HG02884 (cell line): ENCODE data around the gene CDK18.
"Not testable (repeated sequence)": the region's sequence is repeated elsewhere in the genome, so short reads cannot be mapped to it uniquely, and the experiment has no call there.

Source experiments
- ATAC-seq: cut with Tn5 transposase; IDR thresholded peaks from one replicate; pipeline ENCODE4 v1.9.1; 2021; ENCODE audit warnings: mild to moderate bottlenecking, moderate library complexity; ENCODE audit not compliant: unreplicated experiment

The CDK18 gene

DNA sequence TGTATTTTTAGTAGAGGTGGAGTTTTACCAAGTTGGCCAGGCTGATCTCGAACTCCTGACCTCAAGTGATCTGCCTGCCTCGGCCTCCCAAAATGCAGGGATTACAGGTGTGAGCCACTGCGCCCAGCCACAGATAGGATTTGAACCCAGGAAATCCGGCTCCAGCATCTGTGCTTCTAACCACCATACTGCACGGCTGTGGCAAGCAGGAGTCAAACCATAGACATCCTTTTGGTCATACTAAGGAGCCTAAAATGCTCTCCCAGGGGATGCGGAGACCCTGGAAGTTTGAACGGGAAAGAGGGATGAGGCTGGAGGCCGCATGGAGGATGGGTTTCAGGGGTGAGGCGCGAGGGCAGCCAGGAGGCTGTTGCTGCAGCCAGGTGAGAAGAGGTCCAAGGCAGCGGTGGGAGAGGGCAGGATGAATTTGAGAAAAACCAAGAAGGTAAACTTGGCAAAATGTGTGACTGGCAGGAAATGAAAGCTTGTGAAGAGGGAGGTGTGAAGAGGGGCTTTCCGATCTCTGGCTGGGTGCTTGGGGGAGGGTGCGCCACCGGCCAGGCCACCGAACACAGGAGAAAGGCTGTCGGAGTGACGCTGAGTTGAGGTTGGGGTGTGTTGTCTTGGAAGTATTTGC lies 24.0 kb upstream of the CDK18 start:
- ATAC-seq = no peak

DNA sequence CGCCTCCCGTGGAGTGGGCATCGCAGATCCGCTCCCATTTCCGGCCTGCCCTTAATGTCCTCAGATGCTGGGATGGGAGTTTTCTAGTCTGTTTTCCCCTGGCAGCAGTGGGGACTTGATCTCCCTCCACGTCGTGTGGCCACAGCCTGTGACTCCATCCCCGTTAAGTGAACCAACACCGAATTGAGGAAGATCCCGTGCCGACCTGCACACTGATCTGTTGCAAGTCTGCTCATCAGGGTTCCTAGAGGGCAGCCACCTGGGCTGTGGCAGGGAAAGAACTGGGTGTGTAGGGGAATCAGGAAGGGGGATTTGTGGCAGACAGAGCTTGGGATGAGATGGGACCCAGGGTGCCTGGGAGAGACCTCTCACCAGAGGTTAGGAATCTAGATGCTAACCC lies 23.3 kb upstream of the CDK18 start:
- ATAC-seq = no peak

DNA sequence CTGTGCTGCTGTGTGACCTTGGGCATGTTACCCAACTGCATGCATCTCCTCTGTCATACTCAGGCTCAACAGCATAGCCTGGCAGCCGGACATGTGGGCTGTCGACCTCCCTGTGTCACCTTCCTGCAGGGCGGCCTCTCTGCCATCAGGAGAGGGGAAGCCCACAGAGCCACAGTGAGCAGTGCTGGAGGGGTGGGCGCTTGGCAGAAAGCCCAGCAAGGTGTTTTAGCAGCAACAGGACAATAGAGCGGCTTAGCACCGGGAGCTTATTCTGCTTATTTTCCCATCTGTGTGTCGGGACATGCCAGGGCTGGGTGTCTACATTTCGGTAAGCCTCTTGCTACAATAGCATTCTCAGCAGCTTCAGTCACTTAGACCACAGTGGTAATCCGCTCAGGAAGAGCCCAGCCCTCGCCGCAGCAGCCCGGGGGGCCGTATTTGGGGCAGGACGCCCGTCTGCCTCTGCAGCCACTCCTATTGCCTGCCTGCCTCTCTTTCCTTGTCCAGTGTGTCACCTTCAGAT lies 22.8 kb upstream of the CDK18 start:
- no peak for ATAC-seq

DNA sequence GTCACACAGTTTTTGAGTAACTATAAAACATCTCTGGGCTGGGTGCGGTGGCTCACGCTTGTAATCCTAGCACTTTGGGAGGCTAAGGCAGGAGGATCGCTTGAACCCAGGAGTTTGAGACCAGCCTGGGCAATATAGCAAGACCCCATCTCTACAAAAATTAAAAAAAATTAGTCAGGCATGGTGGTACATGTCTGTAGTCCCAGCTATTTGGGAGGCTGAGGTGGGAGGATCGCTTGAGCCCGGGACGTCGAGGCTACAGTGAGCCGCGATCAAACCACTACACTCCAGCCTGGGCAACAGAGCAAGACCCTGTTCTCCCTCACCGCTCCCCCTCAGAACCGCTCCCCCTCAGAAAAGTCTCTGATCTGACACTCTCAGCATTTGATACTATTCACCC lies 21.9 kb upstream of the CDK18 start:
- ATAC-seq = not testable (repeated sequence)

DNA sequence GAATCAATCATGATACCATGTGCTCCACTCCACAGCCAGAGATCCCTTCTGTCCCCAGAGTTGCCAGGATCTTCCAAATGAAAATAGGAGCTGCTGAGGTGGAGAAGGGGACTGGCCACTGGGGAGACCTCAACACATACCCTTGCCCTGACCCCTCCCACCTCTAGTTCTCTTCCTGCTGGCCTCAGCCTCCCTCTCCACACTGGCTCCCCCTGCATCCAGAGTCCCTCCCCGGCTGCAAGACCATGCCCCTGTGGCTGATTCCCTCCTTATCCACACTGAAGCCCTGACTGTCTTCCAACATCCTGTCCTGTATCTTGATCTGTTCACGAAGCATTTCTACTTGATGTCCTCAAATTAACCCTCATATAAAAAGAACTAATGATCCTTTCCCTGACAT lies 21.1 kb upstream of the CDK18 start:
- no peak for ATAC-seq

DNA sequence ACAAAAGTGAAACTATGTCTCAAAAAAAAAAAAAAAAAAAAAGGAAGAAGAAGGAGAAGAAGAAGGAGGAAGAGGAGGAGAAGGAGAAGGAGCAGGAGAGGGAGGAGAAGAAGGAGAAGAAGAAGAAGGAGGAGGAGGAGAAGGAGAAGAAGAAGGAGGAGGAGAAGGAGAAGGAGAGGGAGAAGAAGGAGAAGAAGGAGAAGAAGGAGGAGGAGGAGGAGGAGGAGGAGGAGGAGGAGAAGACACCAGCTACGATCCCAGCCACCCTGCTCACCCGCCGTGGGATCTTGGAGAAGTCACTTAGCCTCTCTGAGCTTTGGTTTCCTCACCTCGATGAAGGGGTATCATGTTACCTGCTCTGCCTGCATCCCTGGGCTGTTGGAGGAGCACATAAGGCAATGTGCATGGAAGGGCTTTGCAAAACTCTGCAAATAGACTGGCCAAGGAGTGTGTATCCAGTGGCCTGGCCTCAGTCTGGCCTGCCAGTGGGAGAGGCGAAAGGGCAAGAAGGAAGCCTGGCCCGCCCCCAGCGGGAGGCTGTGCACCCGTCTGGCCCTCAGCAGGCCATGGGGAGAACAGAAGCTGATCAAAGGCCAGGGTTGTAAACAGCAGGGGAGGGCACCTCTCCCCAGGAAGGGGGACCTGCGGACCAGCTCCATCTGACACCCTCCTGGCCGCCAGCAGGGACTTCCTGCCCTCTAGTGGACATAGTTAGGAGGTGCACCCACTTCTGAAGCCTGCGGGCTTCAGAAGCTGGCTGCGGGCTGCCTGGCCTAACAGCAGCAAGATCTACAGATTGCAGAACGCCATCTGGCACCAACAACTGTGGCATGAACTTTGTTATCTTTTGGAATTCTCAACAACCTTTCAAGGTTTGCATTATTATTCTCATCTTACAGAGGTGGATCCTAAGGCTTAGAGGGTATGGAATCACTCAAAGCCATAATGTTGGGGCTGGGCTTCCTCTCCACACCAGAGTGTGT lies 19.2 kb upstream of the CDK18 start:
- ATAC-seq = no peak

DNA sequence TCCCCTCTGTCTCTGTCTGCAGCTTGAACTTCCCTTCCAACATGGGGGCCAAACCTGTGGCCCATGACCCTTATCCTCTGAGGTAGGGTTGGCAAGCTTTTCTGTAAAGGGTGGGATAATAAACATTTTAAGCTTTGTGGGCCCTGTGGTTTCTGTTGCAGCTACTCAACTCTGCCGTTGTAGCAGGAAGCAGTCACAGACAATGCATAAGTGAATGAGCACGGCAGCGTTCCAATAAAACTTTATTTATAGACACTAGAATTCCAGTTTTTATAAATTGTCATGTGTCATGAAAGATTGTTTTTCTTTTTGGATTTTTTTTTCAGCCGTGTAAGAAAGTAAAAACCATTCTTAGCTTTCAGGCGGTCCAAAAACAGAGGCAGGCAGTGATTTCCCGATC lies 18.2 kb upstream of the CDK18 start:
- no peak for ATAC-seq

DNA sequence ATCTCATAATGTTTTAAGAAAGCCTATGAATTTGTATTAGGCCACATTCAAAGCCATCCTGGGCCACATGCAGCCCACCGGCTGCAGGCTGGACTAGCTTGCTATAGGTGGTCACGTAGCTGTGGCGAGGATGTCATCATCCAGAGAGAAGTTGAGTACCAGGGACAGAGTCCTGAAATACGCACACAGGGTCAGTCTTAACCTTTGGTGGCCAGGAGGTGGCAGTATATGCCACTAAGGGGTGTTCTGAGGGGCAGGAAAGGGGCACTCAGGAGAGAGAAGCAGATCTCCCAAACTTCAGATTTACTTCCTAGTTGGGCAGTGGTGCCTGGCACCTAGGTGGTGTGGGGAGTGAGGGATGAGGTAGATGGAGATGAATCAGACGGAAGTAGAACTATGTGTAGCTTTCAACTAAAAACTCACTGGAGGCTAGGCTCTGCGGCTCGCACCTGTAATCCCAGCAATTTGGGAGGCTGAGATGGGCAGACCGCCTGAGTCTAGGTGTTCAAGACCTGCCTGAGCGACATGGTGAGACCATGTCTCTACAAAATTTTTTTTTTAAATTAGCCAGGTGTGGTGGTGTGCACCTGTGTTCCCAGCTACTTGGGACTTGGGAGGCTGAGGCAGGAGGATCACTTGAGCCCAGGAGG lies 16.3 kb upstream of the CDK18 start:
- no peak for ATAC-seq

DNA sequence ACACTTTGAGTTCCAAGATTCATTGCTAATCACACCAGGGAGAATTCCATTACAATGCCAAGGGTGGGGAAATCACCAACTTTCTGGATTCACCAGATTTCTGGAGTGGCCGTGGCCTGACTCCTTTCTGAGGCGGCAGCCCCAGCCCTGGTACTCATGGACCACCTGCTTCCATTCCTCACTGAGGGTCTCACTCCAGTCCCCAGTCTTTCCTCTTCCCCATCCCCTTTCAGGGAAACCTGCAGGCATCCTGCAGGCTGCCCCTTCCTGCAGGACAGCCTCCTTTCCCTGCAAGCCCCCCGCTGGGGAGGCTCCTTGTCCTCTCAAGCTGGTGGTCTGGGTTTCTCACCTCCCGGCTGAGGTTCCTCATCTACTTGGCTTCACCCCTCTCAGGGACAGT lies 12.7 kb upstream of the CDK18 start:
- no peak for ATAC-seq

DNA sequence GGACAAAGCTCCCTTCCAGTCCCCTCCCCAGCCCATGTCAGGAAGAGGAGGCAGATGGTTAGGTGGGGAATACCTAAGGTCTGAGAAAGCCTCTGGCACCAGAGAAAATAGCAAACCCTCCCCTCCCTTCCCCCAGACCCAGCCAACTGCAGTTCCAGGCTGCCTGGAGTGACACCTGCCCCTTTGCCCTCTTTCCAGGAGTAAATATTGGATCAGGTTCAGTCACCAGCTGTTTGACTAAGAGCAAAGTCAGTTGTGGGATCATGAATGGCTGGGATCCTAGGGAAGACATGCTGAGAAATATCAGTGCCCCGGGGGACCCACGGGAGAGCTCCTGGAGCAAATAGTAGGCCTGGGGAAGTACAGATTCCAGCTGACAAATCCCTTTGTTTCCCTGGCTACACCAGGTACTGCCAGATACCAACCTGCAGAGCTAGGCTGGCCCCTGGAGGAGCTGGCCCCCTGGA lies 12.2 kb upstream of the CDK18 start:
- no peak for ATAC-seq

DNA sequence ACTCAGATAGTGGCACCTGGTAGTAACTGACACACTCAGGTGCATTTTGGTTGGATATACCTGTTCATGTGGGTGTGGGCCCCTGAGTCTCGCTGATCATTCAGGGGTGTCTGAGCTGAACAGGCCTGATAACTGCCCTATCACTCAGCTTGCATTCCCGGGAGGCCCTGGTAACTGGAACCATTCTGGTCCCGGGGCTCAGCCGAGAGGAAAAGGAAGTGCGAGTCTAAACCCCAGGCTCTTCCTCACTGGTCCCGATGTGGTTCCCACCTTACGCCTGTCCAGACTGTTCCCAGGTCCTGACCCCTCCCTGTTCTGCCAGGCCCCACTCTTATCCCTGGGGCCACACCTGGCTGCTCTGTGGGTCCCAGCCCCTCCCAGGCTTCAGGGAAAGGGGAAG lies 11.7 kb upstream of the CDK18 start:
- no peak for ATAC-seq

DNA sequence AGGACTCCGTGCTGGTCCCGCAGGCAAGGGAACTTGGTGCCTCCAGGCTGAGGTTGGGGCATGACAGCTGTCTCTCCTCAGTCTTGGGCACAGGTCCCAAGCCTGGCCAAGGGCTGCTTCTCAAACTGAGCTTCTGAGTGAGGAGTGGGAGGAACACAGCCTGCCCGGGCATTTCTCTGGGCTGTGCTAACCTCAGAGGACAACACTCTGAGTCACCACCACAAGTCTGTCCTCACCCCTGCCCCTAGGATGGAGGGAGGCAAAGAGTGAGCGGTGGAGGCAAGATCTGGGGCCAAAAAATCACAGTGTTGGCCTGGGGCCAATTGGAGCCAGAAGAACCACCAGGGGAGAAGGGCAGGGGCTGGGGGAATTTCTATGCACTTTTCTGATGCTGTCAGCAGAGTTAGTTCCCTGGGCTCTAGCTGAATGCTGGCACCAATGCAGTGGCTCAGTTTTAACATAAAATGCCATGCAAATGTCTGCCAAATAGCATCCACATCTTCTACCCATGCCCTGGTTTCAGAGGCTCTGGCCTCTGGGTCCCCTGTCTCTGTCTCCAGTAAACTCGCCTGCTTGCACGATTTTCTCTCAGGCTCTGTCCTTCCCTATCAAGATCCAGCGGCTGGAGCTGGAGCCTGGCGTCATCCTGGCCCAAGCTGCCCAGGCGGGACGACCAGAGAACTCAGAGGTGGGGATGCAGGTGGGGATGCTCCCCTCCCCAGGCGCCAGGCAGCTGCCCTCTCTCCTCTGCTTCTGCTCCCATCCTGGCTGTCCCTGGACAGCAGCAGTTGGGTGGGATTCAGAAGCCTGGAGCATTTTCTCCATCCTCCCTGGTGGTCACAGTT lies 11.0 kb upstream of the CDK18 start:
- ATAC-seq = no peak

DNA sequence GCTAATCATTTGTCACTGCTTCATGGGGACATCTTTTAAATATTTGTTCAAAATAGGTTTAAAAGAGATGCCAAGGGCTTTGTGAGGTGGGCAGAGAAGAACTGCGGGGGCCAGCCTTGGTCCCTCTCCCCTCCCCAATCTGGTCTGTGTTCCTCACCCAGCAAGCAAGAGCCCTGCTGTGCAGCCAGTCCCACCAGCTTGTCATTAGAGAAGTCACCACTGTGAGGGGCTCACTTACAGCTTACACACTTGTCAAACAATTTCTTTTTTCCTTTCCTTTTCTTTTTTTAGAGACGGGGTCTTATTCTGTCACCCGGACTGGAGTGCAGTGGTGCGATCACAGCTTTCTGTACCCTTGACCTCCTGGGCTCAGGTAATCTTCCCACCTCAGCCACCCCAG lies 10.4 kb upstream of the CDK18 start:
- ATAC-seq = no peak

DNA sequence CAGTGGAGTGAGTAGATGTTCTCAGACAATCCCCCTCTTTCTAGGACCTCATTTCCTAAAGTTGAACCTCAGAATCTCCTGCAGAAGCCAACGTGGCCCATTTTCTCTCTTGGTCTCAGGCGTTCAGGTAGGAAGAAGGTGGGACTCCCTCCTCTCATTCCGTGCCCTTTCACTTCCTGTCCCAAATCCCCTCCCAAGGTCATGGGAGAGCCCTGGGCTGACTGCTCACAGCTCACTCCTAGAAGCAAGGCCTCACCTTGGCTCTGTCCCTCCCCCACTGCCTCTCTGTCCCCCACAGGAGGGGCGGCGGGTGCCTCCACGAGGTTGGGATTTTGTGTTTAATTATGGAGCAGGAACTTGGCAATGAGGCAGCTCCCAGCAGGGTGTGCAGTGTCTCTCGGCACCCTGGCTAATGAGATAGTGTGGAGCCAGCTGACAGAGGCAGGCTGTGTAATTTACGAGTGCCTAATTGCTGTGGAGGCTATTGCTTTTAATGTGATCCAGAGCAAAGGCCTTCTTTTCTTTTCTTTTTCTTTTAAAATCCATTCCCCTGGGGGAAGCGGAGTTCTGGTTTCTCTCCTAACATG lies 9.1 kb upstream of the CDK18 start:
- no peak for ATAC-seq

DNA sequence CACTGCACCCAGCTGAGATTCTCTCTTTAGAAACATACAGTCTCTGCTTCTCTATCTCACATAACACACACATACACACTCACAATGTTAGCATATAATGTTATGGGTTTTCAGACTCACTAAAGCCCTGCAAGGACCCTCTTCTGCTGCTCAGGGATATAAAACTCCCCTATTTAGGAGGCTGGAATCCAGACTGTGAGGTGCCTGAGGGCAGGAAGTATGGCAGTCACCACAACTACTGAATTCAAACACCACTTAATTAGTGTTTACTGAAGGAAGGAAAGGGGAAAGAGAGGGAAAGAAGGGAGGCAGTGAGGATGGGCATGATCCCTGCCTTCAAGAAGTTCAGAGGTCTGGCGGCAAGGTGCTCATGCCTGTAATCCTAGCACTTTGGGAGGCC lies 7.8 kb upstream of the CDK18 start:
- no peak for ATAC-seq

DNA sequence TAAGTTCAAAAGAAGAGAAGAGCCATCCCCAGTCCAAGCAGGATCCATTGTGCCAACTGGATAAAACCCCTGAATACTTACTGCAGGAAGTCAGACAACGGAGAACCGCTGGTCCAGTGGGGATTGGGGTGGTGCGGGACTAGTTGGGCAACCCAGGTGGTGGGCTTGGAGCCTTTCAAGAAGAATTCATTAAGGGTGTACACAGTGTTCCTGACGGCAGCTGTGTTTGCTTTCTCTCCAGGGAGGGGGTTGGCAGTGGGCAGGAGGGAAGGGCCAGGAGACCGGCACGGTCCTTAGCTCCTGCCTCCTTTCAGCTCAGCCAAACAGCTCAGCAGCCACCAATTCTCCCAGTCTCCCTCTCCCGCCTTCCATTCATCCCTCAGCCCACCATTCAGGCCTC lies 7.1 kb upstream of the CDK18 start:
- ATAC-seq = no peak

DNA sequence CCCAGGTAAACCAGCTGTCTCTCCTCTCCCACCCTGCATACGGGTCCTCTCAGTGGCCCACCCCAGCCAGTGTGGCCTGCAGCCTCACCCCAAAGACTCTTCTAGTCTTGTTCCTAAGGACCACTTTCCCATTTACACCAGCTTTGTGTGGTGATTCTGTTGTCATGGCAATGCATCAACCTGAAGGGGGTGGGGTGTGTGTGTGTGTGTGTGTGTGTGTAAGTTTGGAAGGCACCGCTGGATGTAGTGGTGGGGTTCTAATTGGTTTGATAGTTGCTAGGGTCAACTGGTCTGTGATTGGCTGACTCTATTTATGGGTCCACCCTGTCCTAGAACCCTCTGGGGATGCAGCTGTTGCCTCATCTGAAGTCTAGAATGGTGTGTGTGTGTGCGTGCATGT lies 4.7 kb upstream of the CDK18 start:
- ATAC-seq = no peak

DNA sequence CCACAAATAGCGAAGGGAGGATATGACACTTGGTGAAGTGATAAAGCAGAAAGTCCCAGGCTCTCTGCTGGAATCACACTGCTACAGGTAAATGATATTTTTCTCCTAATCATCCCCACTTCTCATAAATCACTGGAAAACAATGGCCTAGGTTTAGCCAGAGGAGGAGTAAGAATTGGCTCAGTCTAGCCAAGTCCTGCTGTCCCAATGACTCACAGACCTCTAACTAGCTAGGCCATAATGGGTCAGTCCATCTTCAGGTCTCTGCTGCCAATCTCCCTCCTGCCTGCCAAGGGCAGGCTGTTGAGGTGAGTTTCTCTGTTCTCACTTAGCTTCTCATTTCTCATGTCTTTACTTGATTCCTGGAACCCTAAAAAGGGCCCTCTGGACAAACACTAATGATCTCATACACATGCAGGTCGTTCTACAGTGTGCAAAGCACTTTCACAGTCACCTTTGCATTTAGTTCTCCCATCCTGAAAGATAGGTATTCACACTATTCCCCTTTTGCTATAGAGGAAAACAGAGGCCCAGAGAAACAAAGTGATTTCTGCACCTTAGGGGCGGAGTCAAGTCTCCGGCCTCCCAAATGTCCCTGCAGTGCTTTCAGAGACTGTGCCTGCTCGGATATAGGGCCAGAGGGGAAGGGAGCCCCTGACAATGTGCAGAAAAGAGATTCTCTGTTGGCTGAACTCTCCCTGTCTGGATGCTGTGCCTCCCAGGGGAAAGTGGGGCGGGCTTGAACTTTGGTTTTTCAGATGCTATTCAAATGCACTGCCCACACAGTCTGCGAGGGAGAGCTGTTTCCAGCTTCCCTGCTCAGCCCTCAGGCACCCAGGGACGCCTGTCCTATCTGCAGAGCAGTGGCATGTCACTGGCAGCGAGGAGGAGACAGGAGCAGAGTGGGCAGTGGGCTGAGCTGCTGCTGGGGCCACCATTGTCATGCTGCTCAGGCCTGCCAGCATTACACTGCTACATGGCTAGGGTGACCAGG lies 3.9 kb upstream of the CDK18 start:
- ATAC-seq = no peak
